Epithelial cell of esophagus (primary cell): Measurements from ENCODE around the gene HCN3.
A peak's percentile ranks its signal among the peaks of the same experiment; 100 is the strongest.
"Not testable (repeated sequence)": the region's sequence is repeated elsewhere in the genome, so short reads cannot be mapped to it uniquely, and the experiment has no call there.

Source experiments
- DNase-seq: peaks from one replicate; pipeline ENCODE4 v3.0.0; 2010; ENCODE audit warnings: low read depth
- H3K4me3 ChIP-seq: 2 replicates; pipeline ENCODE4 v1.5.1; 2011; ENCODE audit warnings: mild to moderate bottlenecking, low read length, control low read depth
- CTCF ChIP-seq: IDR thresholded peaks from 2 replicates; pipeline ENCODE4 v1.5.1; 2011; ENCODE audit warnings: low read depth, mild to moderate bottlenecking, low read length, control low read depth, inconsistent platforms; ENCODE audit not compliant: insufficient read depth; ENCODE audit errors: missing control alignments

The HCN3 gene

GRCh38 chr1:155277070-155277901, at the start of gene HCN3:
Gene HCN3 (plus strand): TSS chr1:155277463. CDS start chr1:155277591, 128 bp downstream.
- DNase-seq = peak; percentile 97
- TF ChIP-seq CTCF = peak; percentile 35
- H3K4me3 ChIP-seq = peak within 1 kb of the TSS; percentile 65

DNA sequence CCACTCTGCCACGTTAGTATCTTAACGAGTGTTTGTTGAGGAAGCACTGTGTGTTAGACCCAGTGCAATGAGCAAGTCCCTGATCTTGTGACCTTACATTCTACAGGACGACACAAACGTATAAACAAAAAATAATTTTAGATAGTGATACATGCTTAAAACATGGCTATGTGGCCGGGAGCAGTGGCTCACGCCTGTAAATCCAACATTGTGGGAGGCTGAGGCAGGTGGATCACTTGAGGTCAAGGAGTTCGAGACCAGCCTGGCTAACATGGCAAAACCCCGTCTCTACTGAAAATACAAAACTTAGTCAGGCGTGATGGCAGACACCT, 49.2 kb upstream of the HCN3 start:
- H3K4me3 ChIP-seq = peak overlapping the region; percentile 91
- no peak for DNase-seq
- no peak for TF ChIP-seq CTCF

- not testable (repeated sequence) for H3K4me3 ChIP-seq, DNase-seq
These were observed 46.0 kb upstream of the HCN3 start for GRCh38 chr1:155231302-155231701.

DNA sequence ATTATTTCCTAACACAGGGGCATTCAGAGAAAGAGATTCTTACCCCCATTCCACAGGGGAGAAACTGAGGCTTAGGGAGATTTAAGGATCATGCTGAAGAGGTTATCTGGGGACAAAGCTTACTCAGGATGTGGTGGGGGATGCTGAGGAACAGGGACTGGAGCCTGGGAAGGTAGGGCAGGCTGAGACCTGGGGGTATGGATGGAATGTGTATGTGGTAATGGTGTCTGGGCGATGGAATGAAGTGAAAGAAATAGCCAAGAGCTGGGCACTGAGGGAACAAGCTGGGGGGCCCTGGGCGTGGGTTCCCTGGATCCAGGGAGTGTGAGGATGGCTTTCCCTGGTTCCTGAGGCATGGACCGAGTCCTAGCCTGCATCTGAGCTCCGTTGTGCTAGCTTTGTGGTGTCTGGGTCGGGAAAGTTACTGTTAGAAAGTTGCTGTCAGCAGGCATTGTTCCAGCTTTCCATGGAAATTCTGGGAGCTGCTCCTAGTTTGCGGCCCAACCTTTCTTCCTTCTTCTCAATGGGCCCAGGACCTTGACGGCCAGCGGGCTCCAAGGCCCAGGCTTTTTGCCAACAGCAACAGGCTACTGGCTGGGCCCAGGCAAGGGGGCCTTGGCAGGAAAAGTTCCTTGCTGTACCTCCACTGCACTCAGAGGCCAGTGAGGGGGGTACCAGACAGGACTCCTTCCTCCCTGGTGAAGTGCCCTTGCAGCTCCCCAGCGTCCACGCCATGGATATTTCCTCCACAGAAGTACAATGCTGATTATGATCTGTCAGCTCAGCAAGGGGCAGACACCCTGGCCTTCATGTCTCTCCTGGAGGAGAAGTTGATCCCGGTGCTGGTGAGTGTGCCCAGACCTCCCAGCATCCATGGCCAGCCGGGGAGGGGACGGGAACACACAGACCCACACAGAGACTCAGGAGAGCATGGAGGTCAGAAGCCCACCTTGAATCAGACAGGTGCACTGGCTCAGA, 45.0 kb upstream of the HCN3 start:
- not testable (repeated sequence) for H3K4me3 ChIP-seq, DNase-seq

DNA sequence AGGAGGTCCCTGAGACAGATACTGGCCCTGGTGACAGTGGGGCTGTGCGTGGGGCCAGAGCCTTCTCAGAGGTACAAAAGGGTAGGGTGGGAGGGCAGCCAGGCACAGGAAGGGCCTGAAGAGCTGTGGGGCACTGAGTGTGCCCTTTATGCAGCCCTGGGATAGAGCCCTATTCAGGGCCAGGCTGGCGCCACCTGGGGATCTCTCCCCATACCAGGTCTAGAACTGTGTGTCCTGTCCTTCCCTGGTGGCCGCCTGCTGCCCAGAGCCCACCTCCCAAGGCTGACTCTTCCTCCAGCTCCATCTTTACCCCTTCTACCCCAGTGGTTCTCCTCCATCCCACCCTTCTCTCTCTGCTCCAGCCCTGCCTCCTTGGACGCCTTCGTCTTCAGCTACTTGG, 43.8 kb upstream of the HCN3 start:
- not testable (repeated sequence) for DNase-seq, H3K4me3 ChIP-seq

DNA sequence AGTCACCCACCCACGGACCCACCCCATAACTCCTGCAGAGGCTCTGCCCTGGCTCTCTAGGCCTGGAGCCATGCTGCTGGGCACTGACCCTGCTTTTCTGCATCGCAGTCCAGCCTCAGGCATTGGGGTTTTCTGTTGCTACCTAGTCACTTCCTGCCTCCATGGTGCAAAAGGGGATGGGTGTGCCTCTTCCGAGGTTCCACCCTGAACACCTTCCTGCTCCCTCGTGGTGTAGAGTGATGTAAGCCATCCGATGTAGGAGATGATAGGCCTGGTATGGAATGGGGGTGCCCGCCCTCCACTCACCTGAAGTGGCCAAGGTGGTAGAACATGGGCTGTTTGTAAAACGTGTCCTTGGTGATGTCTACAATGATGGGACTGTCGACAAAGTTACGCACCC, 41.9 kb upstream of the HCN3 start:
- not testable (repeated sequence) for H3K4me3 ChIP-seq, DNase-seq

DNA sequence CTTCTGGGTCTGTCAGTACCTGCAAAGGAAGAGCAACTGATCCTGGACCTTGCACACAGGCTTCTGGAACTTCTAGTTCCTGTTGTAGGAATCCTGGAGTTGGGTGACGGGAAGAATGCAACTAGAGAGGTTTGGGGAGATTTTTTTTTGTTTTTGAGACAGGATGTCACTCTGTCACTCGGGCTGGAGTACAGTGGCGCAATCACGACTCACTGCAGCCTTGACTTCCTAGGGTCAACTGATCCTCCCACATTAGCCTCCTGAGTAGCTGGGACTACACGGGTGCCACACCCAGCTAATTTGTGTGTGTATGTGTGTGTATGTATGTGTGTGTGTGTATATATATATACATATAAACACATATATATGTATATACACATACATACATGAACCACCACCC, 40.8 kb upstream of the HCN3 start:
- TF ChIP-seq CTCF = no peak
- no peak for DNase-seq
- H3K4me3 ChIP-seq = no peak overlapping the region

DNA sequence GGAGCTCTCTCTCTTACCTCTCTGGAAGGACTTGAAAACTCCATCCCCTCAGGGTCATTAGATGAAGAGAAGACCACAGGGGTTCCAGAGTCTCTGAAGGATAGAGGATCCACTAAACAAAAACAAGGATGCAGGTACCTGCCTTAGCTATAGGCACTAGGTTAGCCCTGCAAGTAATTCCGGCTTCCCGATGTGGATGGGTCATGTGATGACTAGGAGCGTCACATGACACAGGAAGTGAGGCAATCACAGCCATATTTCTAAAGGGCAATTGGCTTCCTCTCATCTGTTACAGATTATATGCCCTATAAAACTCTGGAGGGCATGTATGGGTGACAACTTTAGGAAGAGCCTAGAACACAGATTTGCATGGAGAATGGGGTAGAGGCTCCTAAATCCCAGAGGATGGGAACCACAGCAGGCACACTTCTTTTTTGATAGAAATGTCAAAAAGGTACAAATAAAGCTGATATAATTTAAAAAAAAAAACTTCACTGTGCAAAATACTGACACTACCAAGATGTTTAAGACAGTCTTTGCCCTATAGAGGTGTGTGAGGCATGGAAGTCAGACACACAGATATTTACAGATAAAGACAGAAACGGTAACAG, 36.1 kb upstream of the HCN3 start:
- peak; percentile 84 for DNase-seq

More for the DNA sequence above, 36.1 kb upstream of the HCN3 start:
- H3K4me3 ChIP-seq = peak overlapping the region; percentile 51
- no peak for TF ChIP-seq CTCF
